Tibial nerve (tissue), 4 donors: Measurements from ENCODE around the gene PDE8B.

ENCODE experiments used
- CTCF ChIP-seq, 5 experiments: fragments of 200-600 bp in 3 of 5; fragments of 450-650 bp in 2 of 5; sonication (generic) in 3 of 5; IDR thresholded peaks; one replicate each; pipeline ENCODE4 v1.5.1; 2016 to 2019; ENCODE audit warnings: antibody characterized with exemption in 5 of 5, mild to moderate bottlenecking in 3 of 5, moderate library complexity in 2 of 5
- EP300 ChIP-seq, 2 donors: sonication (generic); formaldehyde crosslinking; IDR thresholded peaks; one replicate each; pipeline ENCODE4 v1.6.1; 2017; ENCODE audit warnings: antibody characterized with exemption in 2 of 2, mild to moderate bottlenecking in 1 of 2
- POLR2A ChIP-seq, 2 donors: fragments of 450-650 bp; IDR thresholded peaks; one replicate each; pipeline ENCODE4 v1.6.1; 2017; ENCODE audit warnings: antibody characterized with exemption in 2 of 2, mild to moderate bottlenecking in 2 of 2, moderate library complexity in 2 of 2

DNA sequence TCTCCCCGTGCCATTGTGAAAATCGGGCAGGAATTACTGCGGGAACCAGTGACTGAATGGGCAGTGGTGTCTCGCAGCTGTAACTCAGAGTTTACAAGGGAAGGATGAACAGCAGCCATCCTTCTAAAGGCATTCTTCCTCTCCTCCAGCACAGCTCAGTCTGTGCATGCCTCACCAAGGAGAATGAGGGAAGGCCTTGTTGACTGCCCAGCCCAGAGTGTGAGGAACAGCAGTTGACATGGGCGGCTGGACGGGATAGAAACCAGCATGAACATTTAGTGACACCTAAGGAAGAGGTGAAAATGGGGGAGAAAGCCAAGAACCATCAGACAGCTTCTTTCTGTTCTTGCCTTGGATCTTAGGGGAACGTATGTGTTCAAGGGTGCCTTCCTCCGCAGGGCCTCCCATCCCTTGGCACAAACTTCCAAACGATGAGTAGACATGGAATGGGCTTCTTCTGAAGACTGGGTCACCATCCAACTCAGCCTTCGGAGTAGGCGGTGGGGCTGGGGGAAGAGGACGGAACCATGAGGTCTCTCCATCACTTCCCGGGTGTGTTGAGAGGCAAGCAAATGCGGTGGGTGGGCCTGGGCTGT is 887 bp upstream of the PDE8B start:
- no peak for TF ChIP-seq POLR2A (IDR thresholded peaks at IDR 0.05)
- no peak for TF ChIP-seq CTCF (IDR thresholded peaks at IDR 0.05)
- TF ChIP-seq EP300 (IDR thresholded peaks at IDR 0.05) = no peak
